Spleen (tissue), 7 donors: ENCODE measurements around the gene CCDC117.

Source experiments
- CTCF ChIP-seq, 11 experiments: fragments of 200-600 bp in 7 of 11; fragments of 450-650 bp in 4 of 11; sonication (generic) in 4 of 11; IDR thresholded peaks in 8 of 11; conservative IDR thresholded peaks in 3 of 11; 1 replicate in 7 of 11; 2 replicates in 4 of 11; pipeline versions ENCODE4 v1.4.0 to v1.8.0; 2016 to 2021; ENCODE audit warnings: antibody characterized with exemption in 11 of 11, inconsistent platforms in 4 of 11, mild to moderate bottlenecking in 1 of 11
- POLR2AphosphoS5 ChIP-seq, 3 donors: sonication (generic); formaldehyde crosslinking; IDR thresholded peaks; one replicate each; pipeline ENCODE4 v1.5.1; 2017; ENCODE audit warnings: antibody characterized with exemption in 3 of 3
- donor health status: DM: no; HTN: no; CAD: no; lungs with moderate emphysema.
- donor health status: DM: no; HTN: no; CAD: no.
- donor health status: DM: no; HTN: no; CAD: no.

GRCh38 chr22:28795071-28795693 lies 22.7 kb downstream of the CCDC117 start:
- TF ChIP-seq CTCF (IDR thresholded peaks at IDR 0.05 in 8 of 11, conservative IDR thresholded peaks at IDR 0.05 in 3 of 11) (no peak), POLR2AphosphoS5 (IDR thresholded peaks at IDR 0.05) (peak in 1 of 3 donors; percentile 59)
